NCI-H526 (cell line): ENCODE measurements around the gene OPCML.

ENCODE experiments used
- DNase-seq, 2 experiments: peaks; one replicate each; lab custom pipeline; 2025; lab: John Stamatoyannopoulos, UW

The OPCML gene

DNA sequence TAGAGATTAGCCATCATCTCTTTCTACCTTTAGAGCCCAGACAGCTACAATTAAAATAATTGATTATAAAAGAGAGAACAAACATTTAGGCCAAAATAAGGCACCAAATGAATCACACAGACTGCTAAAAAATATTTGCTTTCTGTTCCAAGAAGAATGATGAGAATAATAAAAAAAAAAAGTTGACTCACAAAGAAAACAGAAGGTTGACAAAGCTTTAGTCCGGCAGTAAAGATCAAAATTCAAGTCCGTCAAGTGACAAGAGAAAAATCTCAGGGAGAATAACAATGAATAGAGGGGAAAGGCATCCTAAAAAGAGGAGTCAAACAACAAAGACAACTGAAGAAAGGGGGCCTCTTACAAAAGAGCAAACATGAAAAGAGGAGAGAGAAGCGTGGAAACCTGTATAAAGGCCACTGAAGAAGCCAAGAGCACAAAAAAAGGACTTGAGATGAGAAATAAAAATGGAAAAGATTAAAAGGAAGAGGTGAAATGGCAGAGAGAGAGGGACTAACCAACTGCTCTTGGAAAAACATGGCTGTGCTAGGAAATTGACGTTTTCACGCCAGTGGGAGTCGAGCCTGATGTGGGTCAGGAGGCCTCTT, 910.2 kb downstream of the OPCML start:
- no peak for DNase-seq

DNA sequence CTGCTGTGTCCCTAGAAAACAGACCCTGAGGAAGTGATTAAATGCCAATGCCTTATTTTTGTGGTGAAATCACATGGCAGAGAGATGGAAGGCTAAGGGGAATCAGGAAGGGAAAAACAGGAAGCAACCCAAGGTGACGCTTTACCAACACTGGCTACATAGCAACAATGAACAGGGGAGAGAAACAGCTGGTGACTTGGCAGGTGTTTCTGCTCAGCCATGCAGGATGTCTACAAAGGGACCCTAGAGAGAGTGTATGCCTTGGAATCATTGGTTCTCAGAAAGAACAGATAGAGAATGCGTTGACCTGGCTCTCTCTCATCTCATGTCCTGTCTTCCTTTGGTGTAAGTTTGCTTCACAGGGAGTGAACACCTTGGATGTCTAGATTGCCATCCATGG, 911.9 kb downstream of the OPCML start:
- DNase-seq, result peak in 1 of 2 experiments; percentile 32

DNA sequence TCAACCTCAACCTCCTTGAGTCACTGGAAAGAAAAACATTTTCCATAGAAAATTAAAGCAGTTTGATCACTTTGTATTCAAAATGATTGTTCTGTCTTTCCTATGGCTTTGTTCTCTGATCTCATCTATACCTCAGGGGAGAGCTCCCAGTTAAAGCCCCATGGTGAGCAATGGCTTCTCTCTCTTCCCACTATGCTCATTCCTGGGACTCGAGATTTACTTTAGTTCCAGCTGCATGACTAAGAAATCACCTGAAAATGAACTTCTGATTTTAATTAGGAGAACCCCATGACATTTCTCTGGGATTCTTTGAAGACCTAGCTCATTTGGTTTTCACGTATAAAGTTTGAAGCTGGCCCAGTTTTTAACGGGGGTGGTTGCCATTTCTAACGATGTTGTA, 921.5 kb downstream of the OPCML start:
- DNase-seq, result no peak

DNA sequence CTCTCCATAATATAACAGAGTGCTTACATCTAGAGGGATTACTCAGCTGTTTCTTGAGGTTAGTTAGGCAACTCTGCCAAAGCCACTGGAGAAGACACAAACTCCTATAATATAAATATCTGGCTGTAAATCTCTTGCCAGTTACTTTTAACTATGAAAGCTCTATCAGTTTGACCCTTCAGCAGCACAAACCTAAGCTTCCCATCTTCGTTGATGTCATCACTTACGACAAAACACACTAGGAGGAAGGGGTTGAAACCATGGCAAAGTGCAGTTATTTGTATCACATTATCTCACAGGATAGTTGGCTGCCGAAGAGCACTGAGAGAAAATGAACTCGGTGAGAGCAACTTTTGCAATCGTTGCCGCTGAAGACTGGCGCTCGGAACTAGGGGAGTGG, 922.1 kb downstream of the OPCML start:
- no peak for DNase-seq

DNA sequence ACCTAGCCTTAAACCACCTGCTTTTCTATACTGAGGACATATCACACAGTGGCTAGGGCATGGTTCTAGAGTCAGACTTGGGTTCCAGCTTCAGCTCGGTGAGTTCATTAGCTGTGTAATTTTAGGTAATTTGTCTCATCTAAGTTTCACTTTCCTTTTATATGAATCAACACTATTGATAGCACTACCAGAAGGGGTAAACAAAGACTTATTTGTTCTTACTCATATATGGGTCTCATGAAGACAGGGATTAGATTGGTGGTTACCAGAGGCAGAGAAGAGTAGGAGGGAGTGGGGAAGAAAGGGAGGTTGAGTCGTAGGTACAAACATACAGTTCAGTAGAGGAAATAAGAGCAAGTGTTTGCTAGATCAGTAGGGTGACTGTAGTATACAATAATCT, 924.7 kb downstream of the OPCML start:
- no peak for DNase-seq

DNA sequence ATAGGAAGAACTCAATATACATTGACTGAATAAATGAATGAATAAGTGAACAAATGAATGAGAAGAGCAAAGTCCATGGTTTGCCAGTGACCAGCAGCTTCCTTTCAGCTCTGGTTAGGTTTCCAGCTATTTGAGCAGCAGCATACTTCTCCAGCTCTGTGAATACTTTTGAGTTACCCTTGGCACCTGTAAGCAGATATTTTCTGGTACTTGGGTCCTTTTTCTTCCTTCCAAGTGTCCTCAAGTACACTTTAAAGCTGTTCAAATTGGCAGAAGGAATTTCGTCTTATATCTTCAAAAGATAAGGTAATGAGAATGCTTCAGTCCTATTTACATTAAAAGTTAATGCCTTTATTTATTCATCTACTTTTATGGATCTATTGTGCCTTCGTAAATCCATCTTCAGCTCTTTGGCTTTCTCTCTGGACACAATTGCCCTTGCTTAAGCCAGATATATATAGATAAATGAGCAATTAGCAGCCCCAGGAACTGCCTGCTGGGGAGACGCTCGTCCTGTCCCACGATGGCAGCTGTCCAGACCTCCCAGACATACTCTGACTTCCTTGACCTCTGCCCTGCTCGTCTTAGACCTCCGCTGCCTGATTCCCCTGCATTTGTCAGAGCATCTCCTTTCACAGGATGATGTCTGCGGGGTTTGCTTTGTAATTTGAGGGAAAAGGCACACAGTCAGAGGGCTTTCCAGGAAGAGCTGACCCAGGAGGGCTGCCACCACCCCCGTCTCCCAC, 926.3 kb downstream of the OPCML start:
- DNase-seq, result no peak

DNA sequence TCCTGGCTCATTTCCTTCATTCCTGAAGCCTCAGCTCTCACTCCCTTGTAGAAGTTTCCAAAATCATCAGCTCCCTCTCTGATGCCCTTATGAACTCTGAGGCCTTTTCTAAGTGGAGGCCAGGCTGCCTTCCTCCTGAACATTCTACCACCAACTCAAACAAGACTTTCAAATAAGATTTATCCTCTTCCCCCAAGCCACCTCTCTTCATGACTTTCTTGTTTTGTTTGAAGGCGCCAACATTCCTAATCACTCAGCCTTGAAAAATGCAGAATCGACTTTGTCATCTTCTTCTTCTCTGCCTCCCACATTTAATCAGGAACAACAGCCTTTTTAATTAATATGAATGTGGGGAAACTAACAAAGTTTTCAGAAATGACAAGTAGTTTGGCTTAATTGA, 927.9 kb downstream of the OPCML start:
- DNase-seq, result no peak

DNA sequence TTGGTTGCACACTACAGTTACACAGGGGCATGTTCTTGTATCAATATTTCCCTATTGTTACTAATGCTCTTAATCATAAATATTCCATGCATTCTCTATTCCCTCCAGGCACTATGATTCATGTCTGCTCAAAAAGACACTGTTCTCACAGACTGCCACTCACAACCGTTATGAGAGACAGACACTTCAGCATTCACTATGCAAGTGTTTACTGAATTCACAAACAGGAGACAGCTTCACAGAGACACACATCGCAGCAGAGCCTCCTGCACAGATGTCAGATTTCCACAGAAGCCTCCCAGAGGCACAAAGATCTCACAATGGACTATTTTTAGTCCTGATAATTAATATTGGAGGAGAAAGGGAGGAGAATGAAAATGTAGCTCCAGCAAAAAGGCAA, 930.4 kb downstream of the OPCML start:
- no peak for DNase-seq

DNA sequence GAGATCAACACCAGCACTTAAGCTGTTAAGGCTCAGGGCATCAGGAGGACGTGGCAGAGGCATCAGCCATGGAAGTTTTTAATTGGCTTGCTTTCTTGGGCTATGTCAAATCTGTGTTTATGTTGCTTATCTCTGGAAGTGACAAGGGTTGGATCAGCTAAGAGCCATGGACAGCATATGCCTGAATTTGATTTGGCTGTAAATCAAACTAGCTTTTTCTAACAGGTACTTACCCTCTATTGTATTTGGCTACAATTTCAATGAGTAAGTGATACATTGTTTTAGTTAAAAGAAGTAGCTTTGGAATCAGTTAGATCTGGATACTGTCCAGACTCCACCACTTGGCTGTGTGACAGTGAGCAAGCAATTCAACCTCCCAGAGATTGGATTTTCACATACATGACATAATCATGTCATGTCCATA, 936.6 kb downstream of the OPCML start:
- no peak for DNase-seq

DNA sequence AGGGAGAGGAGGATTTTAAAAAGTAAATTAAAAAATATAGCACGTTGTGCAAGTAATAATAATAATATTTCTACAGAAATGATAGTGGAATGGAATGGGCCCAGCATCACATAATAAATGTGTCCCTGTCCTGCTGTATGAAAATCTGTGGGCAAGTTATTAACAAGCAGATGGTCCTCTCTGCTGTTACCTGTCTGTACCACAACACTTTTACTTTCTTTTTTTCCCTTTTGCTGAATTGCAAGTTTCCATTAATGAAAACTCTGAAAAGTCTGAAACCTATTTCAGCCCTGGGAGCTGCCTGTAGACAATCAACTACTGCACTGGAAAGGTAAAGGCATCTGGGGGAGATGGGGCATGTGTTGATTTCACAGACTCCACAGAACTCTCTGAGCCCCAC, 937.1 kb downstream of the OPCML start:
- no peak for DNase-seq

DNA sequence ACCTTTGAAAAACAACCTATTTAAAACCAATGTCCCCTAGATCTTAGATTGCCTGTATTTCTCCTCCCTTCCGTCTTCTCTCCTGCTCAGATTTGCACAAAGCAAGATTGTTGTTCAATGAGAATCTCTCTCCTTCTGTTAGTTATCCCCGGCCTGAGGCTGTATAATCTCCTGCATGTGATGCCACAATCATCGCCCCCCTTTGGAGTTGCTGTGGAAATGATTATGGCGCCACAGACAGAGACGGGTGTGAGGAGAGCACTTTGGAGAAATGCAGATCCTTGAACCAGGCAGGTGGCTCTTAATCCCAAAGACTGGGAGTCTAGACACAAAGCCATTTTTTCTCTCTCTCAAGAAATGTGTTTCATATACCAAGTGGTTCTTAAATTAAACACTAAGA, 941.3 kb downstream of the OPCML start:
- no peak for DNase-seq

DNA sequence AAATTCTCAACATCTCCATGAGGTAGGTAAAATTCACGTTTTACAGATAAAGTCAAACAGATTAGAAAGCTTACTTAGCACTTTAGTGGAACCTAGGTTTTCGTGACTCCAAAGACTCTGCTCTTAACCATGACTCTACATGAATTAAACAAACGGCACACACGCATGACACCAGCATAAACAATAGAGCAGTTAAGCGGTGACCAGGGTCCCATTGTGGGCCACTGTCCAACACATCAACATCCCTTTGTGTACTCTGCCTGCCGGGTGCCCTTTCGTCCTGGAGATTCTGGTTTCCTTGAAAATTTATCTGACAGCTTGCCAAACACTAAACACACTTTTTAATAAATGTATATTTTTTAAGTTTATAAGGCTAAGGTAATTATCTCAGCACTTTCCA, 941.7 kb downstream of the OPCML start:
- DNase-seq, result no peak

DNA sequence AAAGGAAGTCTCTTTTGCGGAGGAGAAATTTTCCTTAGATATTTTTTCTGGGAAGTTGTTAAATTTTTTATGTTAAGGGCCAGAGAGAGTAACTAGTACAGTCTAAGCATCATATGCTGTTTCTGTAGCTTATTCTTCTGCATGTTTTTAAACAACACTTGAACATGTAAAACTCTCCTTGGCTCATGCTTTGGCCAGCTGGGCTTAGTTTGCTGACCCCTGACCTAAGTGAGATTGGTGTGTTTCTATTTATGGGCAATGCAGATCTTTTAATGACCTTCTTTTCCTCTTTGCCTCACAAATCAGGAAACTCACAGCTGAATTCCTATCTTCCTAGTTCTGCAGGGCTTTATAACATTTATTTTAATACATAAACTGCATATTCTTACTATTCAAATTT, 942.5 kb downstream of the OPCML start:
- DNase-seq, result no peak

DNA sequence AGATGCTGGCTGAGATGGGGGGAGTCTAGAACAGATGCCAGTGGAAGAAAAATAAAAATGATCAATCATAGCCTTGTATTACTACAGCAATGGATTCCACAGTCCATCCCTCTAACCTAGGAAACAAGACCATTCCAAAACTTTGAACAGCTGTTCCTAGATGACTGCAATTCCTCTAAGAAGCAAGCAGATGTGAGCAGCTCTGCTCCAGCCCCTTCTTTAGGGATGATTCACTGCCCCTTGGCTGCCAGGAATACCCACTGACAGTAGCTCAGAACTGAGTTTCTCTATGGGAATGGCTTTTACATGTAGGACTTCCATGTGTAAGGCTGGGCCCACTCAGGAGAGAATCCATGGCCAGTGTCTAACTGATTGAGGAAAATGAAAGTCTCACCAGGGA, 943.9 kb downstream of the OPCML start:
- DNase-seq, result no peak

DNA sequence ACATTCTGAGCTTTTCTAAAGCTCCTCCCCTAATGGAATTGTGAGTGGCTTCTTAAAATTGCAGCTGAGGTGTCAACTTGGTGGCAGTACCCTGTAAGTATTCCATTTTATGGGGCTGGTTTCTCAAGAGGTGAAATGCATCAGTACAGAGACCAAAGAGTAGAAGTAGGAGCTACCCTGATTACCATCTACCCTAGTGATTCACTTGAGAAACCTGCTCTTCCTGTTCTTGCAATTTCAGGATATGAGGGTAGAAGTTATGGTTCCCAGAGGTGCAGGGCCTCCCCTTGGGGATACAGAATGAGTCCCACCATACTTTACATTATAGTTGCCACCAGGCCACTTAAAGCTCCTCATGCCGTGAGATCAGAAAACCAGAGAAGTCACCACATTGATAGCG, 944.6 kb downstream of the OPCML start:
- no peak for DNase-seq

DNA sequence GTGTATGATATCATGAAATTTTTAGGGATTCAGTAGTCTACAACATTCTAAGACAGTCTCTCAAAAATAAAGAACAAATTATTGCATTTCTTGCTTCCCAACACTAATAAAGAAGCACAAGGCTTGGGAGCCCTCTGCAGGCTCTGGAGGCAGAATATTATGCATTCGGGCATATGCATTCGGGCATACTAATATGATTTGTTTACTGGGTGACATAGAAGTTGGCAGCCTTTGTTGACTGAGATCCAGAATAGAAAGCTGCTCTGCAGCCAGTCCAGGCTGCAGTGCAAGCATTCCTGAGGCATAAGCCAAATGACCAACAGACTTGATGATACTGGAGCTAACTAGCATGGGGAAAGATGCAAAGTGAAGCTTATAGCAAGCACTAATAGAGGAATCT, 945.5 kb downstream of the OPCML start:
- peak in 1 of 2 experiments; percentile 12 for DNase-seq

DNA sequence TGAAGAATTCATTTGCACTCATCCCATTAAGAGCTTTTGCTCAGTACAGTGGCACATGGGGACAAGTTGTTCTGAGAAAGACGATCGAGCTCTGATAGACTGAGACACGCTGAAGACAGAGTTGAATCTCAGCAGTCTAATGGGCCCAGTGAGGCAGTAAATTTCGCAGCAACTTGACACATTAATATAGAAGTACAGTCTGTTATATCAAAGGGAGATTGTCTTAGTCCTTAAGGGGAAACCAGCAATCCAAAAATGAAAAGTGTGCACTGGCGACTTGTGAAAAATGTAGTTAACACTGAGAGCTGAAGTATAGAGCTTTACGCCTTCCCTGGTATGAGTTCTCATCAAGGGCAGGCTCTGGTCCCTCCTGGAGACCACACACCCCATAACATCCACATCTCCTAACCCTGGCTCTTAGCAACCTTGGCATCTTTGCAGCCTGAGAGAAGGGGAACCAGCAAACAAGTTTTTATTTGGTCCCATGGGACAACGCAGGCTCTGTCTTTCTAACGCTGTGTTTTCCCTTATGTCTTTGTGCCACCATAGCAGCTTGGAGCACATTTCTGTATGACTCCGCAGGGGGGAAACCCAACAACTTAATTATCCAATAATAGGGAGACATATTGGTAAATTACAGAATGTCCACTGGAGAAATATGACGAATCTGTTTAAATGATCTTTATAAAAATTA, 952.5 kb downstream of the OPCML start:
- DNase-seq, result peak in 1 of 2 experiments; percentile 11

DNA sequence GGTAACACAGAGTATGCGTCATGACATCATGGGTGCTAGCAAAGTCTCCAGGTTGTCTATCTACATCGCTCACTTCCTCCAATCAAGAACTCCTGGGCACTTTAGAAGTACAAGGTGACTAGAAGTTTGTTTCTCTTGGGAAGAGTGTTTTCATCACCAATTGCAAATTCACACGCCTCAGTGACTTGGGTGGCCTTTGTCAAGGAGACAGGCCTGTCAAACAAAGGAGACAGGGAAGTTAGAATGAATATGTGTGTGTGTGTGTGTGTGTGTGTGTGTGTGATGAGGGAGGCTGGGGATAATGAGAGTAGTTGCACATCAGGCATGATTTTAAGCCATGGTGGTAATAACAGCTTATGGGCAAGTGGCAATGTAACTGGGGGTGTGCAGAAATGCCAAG, 953.2 kb downstream of the OPCML start:
- DNase-seq, result no peak

DNA sequence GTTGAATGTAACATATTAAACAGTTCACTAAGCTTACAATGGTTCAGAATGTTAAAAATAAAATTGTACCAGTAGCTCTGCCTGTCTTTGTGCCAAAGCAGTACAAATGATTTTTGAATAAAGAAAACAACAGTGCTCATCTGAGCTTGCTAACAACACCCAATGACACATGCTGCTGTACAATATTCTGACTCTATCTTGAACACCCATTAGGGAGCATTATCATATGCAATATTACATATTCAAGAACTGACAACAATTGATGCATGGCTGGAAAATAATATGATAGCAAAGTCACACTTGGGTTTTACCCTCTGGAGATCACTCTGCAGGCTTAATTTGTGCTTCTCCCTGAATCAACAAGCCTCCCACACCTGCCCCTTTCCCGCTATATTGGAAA, 953.7 kb downstream of the OPCML start:
- DNase-seq, result no peak

DNA sequence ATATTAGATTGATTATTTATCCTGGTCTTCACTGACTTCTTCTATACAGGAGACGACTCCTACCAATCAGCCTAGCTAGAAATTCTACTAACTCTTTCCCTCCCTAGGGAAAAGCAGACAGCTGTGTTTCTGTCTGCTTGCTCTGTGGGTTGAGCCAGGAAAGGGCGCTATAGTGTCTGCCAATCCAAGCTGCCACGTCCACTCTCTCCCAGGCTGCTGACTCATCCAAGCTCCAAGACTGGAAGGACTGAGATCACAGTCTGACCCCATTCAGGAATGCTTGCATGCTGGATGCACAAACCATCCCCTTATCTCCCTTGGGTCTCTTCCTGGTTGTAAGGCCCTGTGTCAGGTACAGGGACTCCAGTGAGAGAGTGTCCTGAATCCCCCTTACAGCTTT, 955.6 kb downstream of the OPCML start:
- DNase-seq, result peak in 1 of 2 experiments; percentile 18

DNA sequence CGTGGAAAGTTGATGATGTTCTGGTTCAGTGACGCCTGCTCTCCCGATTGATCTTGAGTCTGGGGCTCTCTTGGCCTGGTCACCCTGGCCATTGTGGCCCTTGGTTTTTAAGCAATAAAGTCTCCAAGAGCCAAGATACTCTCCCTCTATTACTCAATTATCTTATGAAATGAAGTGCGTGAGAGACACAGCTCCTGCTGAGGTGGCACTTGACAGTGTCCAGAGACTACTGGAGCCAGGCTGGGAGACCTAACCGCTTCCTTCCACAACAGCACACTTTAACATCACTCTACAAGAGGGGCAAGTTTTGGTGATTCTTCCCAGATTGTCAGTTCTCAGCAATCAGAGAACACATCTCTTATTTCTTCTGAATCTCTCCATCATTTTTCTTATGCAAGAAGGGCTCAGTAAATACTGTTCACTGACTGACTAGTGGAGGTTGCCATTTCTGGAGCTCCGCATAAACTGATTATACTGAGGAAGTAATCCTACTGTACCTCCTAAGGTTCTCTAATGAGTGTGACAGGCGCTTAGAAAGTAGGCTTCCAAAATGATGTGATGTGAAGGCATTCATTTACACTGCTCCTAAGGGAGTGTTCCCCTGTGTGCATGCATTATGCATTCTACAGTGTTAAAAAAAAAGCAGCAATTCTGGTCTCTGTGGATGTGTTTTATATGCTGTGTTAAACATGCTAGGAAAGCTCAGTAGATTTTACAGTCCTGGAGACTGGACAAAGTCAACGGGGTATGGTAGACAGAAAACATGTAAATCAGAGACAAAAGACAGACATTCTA, 968.0 kb downstream of the OPCML start:
- DNase-seq, result no peak

DNA sequence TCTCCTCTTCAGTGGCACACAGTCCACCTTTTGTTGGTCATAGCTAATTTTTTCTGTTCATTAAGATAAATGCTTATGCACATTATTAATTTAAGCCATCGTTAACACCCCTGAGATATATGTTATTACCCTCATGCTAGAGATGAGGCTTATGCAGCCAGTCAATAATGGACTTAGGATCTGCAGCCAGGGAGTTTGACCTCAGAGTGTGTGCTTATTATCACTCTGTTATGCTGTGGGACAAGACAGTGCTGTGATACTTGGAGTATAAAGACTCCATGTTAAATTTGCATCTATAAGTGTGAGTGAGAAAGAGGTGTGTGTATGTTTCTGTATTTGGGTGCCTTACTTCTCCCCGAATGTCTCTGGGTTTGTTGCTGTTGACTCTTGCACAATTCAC, 969.3 kb downstream of the OPCML start:
- DNase-seq, result no peak

DNA sequence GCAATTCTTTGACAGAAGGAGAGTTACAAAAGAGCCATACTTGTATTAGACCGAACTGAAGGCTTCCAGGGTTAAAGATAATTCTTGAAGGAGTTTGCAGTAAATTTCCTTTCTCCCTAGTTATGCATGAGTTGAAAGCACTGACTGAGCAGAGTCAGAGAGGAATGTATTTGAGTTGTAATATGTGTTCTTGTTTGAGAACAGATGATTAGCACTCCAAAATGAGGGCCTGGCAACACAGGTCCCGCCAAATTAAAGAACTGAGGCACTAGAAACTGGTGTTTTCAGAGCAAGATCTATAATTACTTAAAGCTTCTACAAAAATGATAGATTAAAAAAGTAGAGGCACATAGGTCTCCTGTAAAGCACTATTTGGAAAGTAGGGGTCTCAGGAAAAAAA, 970.4 kb downstream of the OPCML start:
- DNase-seq, result no peak
